ENCODE results near the gene PLCG1.

Gene PLCG1

DNA sequence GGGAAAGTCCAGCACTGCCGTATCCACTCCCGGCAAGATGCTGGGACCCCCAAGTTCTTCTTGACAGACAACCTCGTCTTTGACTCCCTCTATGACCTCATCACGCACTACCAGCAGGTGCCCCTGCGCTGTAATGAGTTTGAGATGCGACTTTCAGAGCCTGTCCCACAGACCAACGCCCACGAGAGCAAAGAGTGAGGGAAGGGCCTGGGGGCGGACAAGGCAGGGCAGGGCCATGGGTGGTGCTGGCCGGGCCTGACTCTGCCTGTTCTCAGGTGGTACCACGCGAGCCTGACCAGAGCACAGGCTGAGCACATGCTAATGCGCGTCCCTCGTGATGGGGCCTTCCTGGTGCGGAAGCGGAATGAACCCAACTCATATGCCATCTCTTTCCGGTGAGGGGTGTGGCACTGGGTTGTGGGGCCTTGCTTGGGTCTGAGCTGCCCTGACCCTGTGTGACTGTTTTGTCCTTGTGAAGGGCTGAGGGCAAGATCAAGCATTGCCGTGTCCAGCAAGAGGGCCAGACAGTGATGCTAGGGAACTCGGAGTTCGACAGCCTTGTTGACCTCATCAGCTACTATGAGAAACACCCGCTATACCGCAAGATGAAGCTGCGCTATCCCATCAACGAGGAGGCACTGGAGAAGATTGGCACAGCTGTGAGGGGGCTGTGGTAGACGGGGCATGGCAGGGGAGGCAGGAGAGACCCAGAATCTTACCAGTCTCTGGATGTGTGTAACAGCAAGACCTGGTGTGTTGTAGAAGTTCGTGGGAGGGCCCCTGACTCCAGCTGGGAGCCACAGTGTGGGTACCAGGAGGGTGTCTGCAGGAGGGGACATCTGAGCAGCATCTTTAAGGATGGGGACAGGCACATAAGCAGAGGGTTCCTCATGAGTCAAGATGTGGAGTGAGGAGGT lies 29.1 kb downstream of the PLCG1 start:
- TF ChIP-seq POLR2AphosphoS5 (IDR thresholded peaks at IDR 0.05; ENCODE audit: borderline replicate concordance, low read depth, low read length) (no peak; the same call in 1 of the 2 replicates), FOXP2 (optimal IDR thresholded peaks at IDR 0.05; ENCODE audit: control extremely low read depth, extremely low read length, insufficient read depth) (no peak), EZH2 (IDR thresholded peaks at IDR 0.05) (no peak)
- no peak for DNase-seq (ENCODE audit: low read depth, low spot score)
- H3K9me3 ChIP-seq (ENCODE audit: low read depth, low read length) = no peaks in the 10 kb centered on the region
- no peak overlapping the region for H3K9ac ChIP-seq (ENCODE audit: insufficient read length)
- H3K27ac ChIP-seq = no peak overlapping the region
- no peak overlapping the region for H3K4me3 ChIP-seq
- peaks cover 87% of the 10 kb centered on the region for H3K36me3 ChIP-seq (ENCODE audit: insufficient read depth, low read length)

DNA sequence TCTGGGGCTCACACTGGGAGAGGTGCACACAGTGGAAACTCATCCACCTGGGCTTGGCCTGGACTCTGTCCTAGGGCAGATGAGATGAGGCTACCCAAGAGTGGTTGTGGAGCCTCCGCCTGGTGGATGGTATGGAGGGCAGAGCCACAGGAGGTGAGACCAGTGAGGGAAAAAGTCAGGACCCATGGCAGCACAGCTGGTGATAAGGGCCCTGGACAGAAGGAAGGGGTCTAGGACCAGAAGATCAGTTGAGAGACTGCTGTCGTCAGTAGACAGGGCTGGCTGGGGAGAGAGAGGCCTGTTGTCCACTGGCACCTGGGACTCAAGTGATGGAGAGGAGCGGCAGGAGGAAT lies 29.8 kb downstream of the PLCG1 start:
- Histone ChIP-seq H3K9ac (ENCODE audit: insufficient read length) (no peak overlapping the region), H3K4me3 (no peak overlapping the region), H3K27ac (no peak overlapping the region), H3K36me3 (ENCODE audit: insufficient read depth, low read length) (peaks cover 89% of the 10 kb centered on the region), H3K9me3 (ENCODE audit: low read depth, low read length) (no peaks in the 10 kb centered on the region)
- TF ChIP-seq POLR2AphosphoS5 (IDR thresholded peaks at IDR 0.05; ENCODE audit: borderline replicate concordance, low read depth, low read length) (no peak), FOXP2 (optimal IDR thresholded peaks at IDR 0.05; ENCODE audit: control extremely low read depth, extremely low read length, insufficient read depth) (no peak), EZH2 (IDR thresholded peaks at IDR 0.05) (no peak)
- no peak for DNase-seq (ENCODE audit: low read depth, low spot score)

DNA sequence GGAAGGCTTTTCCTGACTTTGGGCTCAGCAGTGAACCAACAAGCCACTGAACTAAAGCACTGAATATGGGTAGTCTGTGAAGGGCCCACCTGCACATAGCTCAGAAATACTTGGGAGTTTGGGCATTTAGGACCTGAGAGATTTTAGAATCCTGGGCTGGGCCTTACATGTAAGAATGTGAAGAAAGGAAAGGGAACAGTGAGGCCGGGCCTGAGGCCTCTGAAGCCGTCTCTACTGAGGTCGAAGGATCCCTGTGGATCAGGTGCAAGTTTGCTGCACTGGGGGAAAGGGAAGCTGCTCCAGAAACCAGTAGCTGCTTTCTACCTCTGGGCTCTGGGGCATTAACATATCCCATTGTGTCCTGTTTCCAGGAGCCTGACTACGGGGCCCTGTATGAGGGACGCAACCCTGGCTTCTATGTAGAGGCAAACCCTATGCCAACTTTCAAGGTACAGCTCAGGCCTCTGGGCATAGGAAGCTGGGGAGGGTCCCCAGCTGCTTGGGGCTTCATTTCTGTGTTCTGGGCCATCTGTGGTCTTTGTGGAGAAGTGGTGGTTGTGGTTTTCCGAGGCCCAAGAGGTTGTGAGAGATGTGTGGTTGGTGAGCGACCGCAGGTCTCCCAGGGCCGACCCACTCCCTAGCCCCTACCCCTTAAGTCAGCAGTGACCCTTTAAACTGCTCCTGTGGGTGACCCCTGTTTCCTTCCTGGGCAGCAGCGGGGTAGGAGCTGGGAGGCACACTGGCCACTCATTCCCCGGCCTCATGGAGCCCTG lies 30.3 kb downstream of the PLCG1 start:
- H3K4me3 ChIP-seq = no peak overlapping the region
- no peak overlapping the region for H3K9ac ChIP-seq (ENCODE audit: insufficient read length)
- no peak for DNase-seq (ENCODE audit: low read depth, low spot score)
- peaks cover 89% of the 10 kb centered on the region for H3K36me3 ChIP-seq (ENCODE audit: insufficient read depth, low read length)
- H3K27ac ChIP-seq = no peak overlapping the region
- H3K9me3 ChIP-seq (ENCODE audit: low read depth, low read length) = no peaks in the 10 kb centered on the region
- no peak for TF ChIP-seq FOXP2 (optimal IDR thresholded peaks at IDR 0.05; ENCODE audit: control extremely low read depth, extremely low read length, insufficient read depth)
- no peak for TF ChIP-seq POLR2AphosphoS5 (IDR thresholded peaks at IDR 0.05; ENCODE audit: borderline replicate concordance, low read depth, low read length)

DNA sequence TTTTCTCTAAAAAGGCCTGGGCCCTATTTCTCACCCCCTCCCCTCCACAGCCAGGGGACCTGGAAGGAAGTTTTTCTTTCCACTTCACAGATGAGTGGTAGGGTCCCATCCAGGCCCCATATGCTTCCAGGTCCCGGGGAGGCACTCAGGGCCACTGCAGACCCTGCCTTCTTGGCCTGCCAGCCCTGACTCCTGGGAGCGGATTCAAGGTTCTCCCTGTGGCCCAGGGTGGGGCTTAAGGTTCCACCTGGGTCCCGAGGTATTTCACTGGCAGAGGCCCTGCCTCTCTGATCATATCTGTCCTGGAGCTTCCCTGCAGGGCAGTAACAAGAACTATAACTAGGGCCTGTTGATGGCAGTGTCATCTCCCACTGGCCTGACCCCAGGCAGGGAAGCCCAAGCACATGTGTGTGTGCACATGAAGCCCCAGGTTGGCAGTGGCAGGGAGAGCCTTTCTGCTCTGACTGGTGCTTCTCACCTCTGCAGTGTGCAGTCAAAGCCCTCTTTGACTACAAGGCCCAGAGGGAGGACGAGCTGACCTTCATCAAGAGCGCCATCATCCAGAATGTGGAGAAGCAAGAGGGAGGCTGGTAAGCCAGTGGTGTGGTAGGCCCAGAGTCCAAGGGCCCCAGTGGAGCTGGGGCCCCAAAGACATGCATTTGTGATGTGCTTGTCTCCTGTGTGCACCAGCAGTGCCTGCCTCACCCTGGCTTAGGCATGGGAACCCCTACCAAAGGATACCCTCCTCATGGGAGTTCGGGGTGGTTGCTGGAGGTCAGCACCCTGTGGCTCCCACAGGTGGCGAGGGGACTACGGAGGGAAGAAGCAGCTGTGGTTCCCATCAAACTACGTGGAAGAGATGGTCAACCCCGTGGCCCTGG lies 31.2 kb downstream of the PLCG1 start:
- no peak for DNase-seq (ENCODE audit: low read depth, low spot score)
- Histone ChIP-seq H3K9me3 (ENCODE audit: low read depth, low read length) (no peaks in the 10 kb centered on the region), H3K9ac (ENCODE audit: insufficient read length) (no peak overlapping the region), H3K36me3 (ENCODE audit: insufficient read depth, low read length) (peaks cover 89% of the 10 kb centered on the region), H3K27ac (no peak overlapping the region), H3K4me3 (no peak overlapping the region)
- TF ChIP-seq EZH2 (IDR thresholded peaks at IDR 0.05) (no peak), POLR2AphosphoS5 (IDR thresholded peaks at IDR 0.05; ENCODE audit: borderline replicate concordance, low read depth, low read length) (no peak), FOXP2 (optimal IDR thresholded peaks at IDR 0.05; ENCODE audit: control extremely low read depth, extremely low read length, insufficient read depth) (no peak)

DNA sequence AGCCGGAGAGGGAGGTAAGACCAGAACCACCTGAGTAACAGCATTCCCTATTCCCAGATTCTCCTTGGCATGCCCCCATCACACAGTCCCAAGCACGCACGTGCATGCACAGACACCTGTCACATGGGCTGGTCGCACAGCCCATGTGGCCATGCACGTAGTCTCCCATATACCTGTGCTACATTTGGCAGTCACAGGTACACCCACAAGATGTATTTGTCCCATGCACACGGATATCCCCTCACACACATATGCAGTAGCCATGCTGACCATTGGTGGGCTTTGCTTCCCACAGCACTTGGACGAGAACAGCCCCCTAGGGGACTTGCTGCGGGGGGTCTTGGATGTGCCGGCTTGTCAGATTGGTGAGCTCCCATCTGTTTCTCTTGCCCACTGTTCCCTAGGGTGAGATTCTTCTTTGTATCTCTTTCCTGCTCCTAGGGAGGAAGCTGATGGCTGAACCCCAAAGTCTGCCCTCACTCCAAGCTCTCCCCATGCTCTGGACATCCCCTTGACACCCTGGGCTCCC lies 31.9 kb downstream of the PLCG1 start:
- no peak for DNase-seq (ENCODE audit: low read depth, low spot score)
- Histone ChIP-seq H3K4me3 (no peak overlapping the region), H3K9me3 (ENCODE audit: low read depth, low read length) (no peaks in the 10 kb centered on the region), H3K27ac (no peak overlapping the region), H3K9ac (ENCODE audit: insufficient read length) (no peak overlapping the region), H3K36me3 (ENCODE audit: insufficient read depth, low read length) (peaks cover 89% of the 10 kb centered on the region)
- no peak for TF ChIP-seq EZH2 (IDR thresholded peaks at IDR 0.05)
- no peak for TF ChIP-seq FOXP2 (optimal IDR thresholded peaks at IDR 0.05; ENCODE audit: control extremely low read depth, extremely low read length, insufficient read depth)
- TF ChIP-seq POLR2AphosphoS5 (IDR thresholded peaks at IDR 0.05; ENCODE audit: borderline replicate concordance, low read depth, low read length) = no peak

DNA sequence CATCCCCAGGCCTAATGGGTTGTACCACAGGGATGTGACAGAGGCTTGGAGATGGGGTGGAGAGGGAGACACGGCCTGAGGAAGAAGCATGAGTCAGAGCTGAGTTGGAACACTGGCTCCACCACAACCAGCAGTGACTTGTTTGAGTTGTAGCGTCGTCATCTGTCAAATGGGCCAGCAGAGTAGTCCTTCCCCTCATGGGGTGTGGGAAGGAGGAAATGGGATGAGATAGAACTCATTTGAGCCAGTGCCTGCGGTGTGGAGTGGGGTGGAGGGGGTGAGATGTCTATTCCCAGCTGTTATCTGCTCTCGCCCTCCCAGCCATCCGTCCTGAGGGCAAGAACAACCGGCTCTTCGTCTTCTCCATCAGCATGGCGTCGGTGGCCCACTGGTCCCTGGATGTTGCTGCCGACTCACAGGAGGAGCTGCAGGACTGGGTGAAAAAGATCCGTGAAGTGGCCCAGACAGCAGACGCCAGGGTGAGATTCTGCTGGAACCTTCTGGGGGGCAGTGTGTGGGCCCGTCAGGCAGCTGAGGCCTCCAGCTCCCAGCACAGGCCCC lies 32.5 kb downstream of the PLCG1 start:
- Histone ChIP-seq H3K36me3 (ENCODE audit: insufficient read depth, low read length) (peaks cover 89% of the 10 kb centered on the region), H3K4me3 (no peak overlapping the region), H3K9ac (ENCODE audit: insufficient read length) (no peak overlapping the region), H3K9me3 (ENCODE audit: low read depth, low read length) (no peaks in the 10 kb centered on the region), H3K27ac (no peak overlapping the region)
- no peak for DNase-seq (ENCODE audit: low read depth, low spot score)
- TF ChIP-seq EZH2 (IDR thresholded peaks at IDR 0.05) (no peak), FOXP2 (optimal IDR thresholded peaks at IDR 0.05; ENCODE audit: control extremely low read depth, extremely low read length, insufficient read depth) (no peak), POLR2AphosphoS5 (IDR thresholded peaks at IDR 0.05; ENCODE audit: borderline replicate concordance, low read depth, low read length) (no peak)

DNA sequence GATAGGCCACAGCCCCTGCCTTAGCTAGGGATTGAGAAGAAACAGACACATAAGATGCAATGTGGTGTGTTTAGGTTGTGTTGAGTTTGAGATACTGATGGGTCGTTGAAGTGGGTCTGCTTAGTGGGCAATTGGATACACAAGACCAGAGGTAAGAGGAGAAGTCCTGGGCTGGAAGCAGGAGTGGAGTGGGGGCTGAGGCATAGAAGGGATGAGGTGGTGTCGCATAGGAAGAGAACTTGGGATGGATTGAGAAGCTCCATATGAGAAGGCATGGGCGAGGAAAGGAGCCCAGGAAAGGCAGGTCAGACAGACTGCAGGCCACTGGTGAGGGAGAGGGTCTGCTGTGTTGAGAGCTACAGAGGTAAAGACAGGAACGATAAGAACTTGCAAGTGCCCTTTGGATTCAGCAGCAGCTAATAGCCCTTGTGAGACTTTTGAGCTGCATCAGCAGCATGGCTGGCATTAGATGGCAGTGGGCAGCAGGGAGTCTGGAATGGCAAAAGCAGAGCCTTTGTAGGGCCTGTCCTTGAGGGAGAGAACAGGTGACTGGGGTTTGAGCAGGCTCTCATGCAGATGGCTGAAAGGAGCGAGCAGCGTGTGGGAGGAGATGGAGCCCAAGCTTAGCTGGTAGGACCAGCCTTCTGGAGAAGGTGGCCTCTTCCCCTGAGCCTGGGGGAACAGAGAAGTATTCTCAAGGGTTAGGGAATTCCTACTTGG lies 33.2 kb downstream of the PLCG1 start:
- H3K9me3 ChIP-seq (ENCODE audit: low read depth, low read length) = no peaks in the 10 kb centered on the region
- H3K4me3 ChIP-seq = no peak overlapping the region
- peaks cover 87% of the 10 kb centered on the region for H3K36me3 ChIP-seq (ENCODE audit: insufficient read depth, low read length)
- H3K27ac ChIP-seq = no peak overlapping the region
- no peak for TF ChIP-seq FOXP2 (optimal IDR thresholded peaks at IDR 0.05; ENCODE audit: control extremely low read depth, extremely low read length, insufficient read depth)
- no peak for TF ChIP-seq EZH2 (IDR thresholded peaks at IDR 0.05)
- TF ChIP-seq POLR2AphosphoS5 (IDR thresholded peaks at IDR 0.05; ENCODE audit: borderline replicate concordance, low read depth, low read length) = no peak
- no peak for DNase-seq (ENCODE audit: low read depth, low spot score)
- no peak overlapping the region for H3K9ac ChIP-seq (ENCODE audit: insufficient read length)
